H1 (cell line): ENCODE results near the gene ENTPD6. TPM values are rescaled to one million over a fixed set of nuclear protein-coding genes. Genes with fewer than 3 reads are reported as not detected.

Source experiments
- CTCF ChIA-PET: fragments of 300-600 bp; sonication (Branson Sonifier 250); formaldehyde crosslinking; loops from one replicate; lab custom pipeline; 2021; ENCODE audit not compliant: partially characterized antibody; lab: Charles Lee
- POLR2A ChIA-PET: fragments of 300-600 bp; sonication (Branson Sonifier 250); formaldehyde crosslinking; loops from one replicate; lab custom pipeline; 2021; ENCODE audit warnings: inconsistent platforms; ENCODE audit not compliant: partially characterized antibody; lab: Charles Lee
- DNase-seq, 2 experiments: peaks; one replicate each; pipeline versions ENCODE4 v3.0.0 to v3.0.0-alpha.2; 2010 to 2022; ENCODE audit warnings: low spot score in 2 of 2, low read depth in 1 of 2, mixed read lengths in 1 of 2
- FAIRE-seq: peaks from 2 replicates; lab custom pipeline; 2011; peaks lifted over from hg19 to GRCh38; lab: Jason Lieb, UNC
- H2AFZ ChIP-seq: 2 replicates; pipeline ENCODE4 v1.8.1; 2012; ENCODE audit warnings: low read length, inconsistent platforms
- H2AK5ac ChIP-seq: 2 replicates; pipeline ENCODE4 v1.6.1; 2013; ENCODE audit warnings: low read depth, low read length
- H2BK120ac ChIP-seq: replicated peaks from 2 replicates; pipeline ENCODE3; 2013; ENCODE audit warnings: low read depth, low read length, inconsistent platforms
- H2BK12ac ChIP-seq: 2 replicates; pipeline ENCODE4 v1.6.1; 2013; ENCODE audit warnings: low read depth, low read length
- H2BK15ac ChIP-seq: 2 replicates; pipeline ENCODE4 v1.6.1; 2013; ENCODE audit warnings: low read length
- H2BK20ac ChIP-seq: 2 replicates; pipeline ENCODE4 v1.6.1; 2013; ENCODE audit warnings: low read length
- H2BK5ac ChIP-seq: 2 replicates; pipeline ENCODE4 v1.6.1; 2013; ENCODE audit warnings: low read depth, low read length
- H3K14ac ChIP-seq: 2 replicates; pipeline ENCODE4 v1.6.1; 2013; ENCODE audit warnings: inconsistent platforms; ENCODE audit not compliant: insufficient read length
- H3K18ac ChIP-seq: 2 replicates; pipeline ENCODE4 v1.6.1; 2013; ENCODE audit warnings: low read length; ENCODE audit errors: extremely low read depth
- H3K23ac ChIP-seq: 2 replicates; pipeline ENCODE4 v1.6.1; 2013; ENCODE audit warnings: inconsistent platforms; ENCODE audit not compliant: insufficient read length
- H3K23me2 ChIP-seq: 2 replicates; pipeline ENCODE4 v1.6.1; 2013; ENCODE audit warnings: low read depth, low read length
- H3K27ac ChIP-seq: 2 replicates; pipeline ENCODE4 v1.6.1; 2011; ENCODE audit warnings: low read depth, low read length, inconsistent platforms
- H3K27me3 ChIP-seq, 4 experiments: replicated peaks in 1 of 4; 1 replicate in 1 of 4; 2 replicates in 3 of 4; pipeline versions ENCODE4 v1.6.1 to v1.8.1; 2011 to 2013; ENCODE audit warnings: low read length in 3 of 4, mild to moderate bottlenecking in 3 of 4, inconsistent platforms in 2 of 4, mixed read lengths in 2 of 4, moderate library complexity in 1 of 4; ENCODE audit not compliant: control insufficient read depth in 3 of 4, insufficient read depth in 3 of 4; ENCODE audit errors: extremely low read depth in 1 of 4
- H3K36me3 ChIP-seq, 4 experiments: 2 replicates each; pipeline versions ENCODE4 v1.6.1 to v1.8.1; 2011 to 2013; ENCODE audit warnings: mild to moderate bottlenecking in 4 of 4, low read length in 3 of 4, moderate library complexity in 2 of 4, control low read depth in 1 of 4, inconsistent platforms in 1 of 4; ENCODE audit not compliant: insufficient read depth in 4 of 4, control insufficient read depth in 2 of 4
- H3K4ac ChIP-seq: replicated peaks from 2 replicates; pipeline ENCODE3; 2013; ENCODE audit warnings: low read length, low read depth, mixed read lengths, inconsistent platforms; ENCODE audit not compliant: insufficient read length
- H3K4me1 ChIP-seq, 4 experiments: replicated peaks in 1 of 4; 1 replicate in 1 of 4; 2 replicates in 3 of 4; pipeline versions ENCODE4 v1.6.1 to v1.8.1; 2011 to 2013; ENCODE audit warnings: low read length in 3 of 4, inconsistent platforms in 2 of 4, mixed read lengths in 1 of 4; ENCODE audit not compliant: insufficient read depth in 4 of 4, control insufficient read depth in 3 of 4
- H3K4me2 ChIP-seq, 2 experiments: 2 replicates each; pipeline versions ENCODE4 v1.6.1 to v1.8.1; 2011 to 2013; ENCODE audit warnings: low read depth in 2 of 2, low read length in 2 of 2, control low read depth in 1 of 2, inconsistent platforms in 1 of 2, mild to moderate bottlenecking in 1 of 2; ENCODE audit not compliant: insufficient read depth in 1 of 2
- H3K4me3 ChIP-seq, 4 experiments: fragments of 200-600, 300-600 bp in 1 of 4; sonication (generic), shearing (Covaris generic), sonication (Bioruptor Twin) in 1 of 4; 2 replicates each; pipeline versions ENCODE4 v1.5.1 to v1.8.1; 2011 to 2016; ENCODE audit warnings: low read length in 4 of 4, low read depth in 3 of 4, control low read depth in 2 of 4, inconsistent platforms in 2 of 4, mild to moderate bottlenecking in 2 of 4, mixed read lengths in 1 of 4, moderate library complexity in 1 of 4; ENCODE audit not compliant: insufficient read depth in 2 of 4; ENCODE audit errors: extremely low read depth in 1 of 4
- H3K56ac ChIP-seq: replicated peaks from 2 replicates; pipeline ENCODE3; 2013; ENCODE audit warnings: low read depth, mild to moderate bottlenecking, mixed read lengths, low read length, inconsistent platforms; ENCODE audit not compliant: insufficient read length
- H3K79me1 ChIP-seq: 2 replicates; pipeline ENCODE4 v1.6.1; 2013; ENCODE audit warnings: low read depth, low read length, control low read depth
- H3K79me2 ChIP-seq, 2 experiments: 2 replicates each; pipeline versions ENCODE4 v1.6.1 to v1.8.1; 2012 to 2013; ENCODE audit warnings: low read length in 2 of 2, mild to moderate bottlenecking in 2 of 2, inconsistent platforms in 1 of 2; ENCODE audit not compliant: insufficient read depth in 2 of 2, control insufficient read depth in 1 of 2
- H3K9ac ChIP-seq, 4 experiments: replicated peaks in 1 of 4; 1 replicate in 1 of 4; 2 replicates in 3 of 4; pipeline versions ENCODE4 v1.6.1 to v1.8.1; 2011 to 2013; ENCODE audit warnings: low read depth in 3 of 4, low read length in 3 of 4, control low read depth in 2 of 4, mild to moderate bottlenecking in 2 of 4, moderate library complexity in 2 of 4, inconsistent platforms in 1 of 4; ENCODE audit errors: extremely low read depth in 1 of 4
- H3K9me3 ChIP-seq, 2 experiments: 2 replicates each; pipeline versions ENCODE4 v1.6.1 to v1.8.1; 2012 to 2013; ENCODE audit warnings: mild to moderate bottlenecking in 2 of 2, moderate library complexity in 2 of 2, control low read depth in 1 of 2, inconsistent platforms in 1 of 2, low read depth in 1 of 2, low read length in 1 of 2, mixed read lengths in 1 of 2; ENCODE audit not compliant: insufficient read depth in 2 of 2
- H4K20me1 ChIP-seq, 2 experiments: replicated peaks in 1 of 2; 2 replicates each; pipeline versions ENCODE3 to v1.8.1; 2011 to 2013; ENCODE audit warnings: inconsistent platforms in 2 of 2, low read length in 2 of 2, mild to moderate bottlenecking in 1 of 2; ENCODE audit not compliant: insufficient read depth in 2 of 2, control insufficient read depth in 1 of 2
- H4K5ac ChIP-seq: 2 replicates; pipeline ENCODE4 v1.6.1; 2013; ENCODE audit warnings: low read length, low read depth, mixed read lengths, inconsistent platforms; ENCODE audit not compliant: insufficient read length
- H4K8ac ChIP-seq: 2 replicates; pipeline ENCODE4 v1.8.0; 2013; ENCODE audit warnings: mild to moderate bottlenecking, moderate library complexity, low read length, inconsistent platforms; ENCODE audit not compliant: insufficient read depth; ENCODE audit errors: extremely low read depth
- H4K91ac ChIP-seq: replicated peaks from 2 replicates; pipeline ENCODE3; 2013; ENCODE audit warnings: low read length, mixed read lengths, inconsistent platforms; ENCODE audit not compliant: insufficient read length
- GABPA ChIP-seq: IDR thresholded peaks from 2 replicates; pipeline ENCODE4 v1.6.1; 2011; ENCODE audit warnings: mild to moderate bottlenecking, low read length, moderate library complexity, borderline replicate concordance; ENCODE audit not compliant: insufficient read depth
- HDAC2 ChIP-seq, 2 experiments: fragments of 300-600 bp in 1 of 2; sonication (generic) in 1 of 2; IDR thresholded peaks; 2 replicates each; pipeline ENCODE4 v1.6.1; 2011 to 2012; ENCODE audit warnings: low read depth in 2 of 2, low read length in 2 of 2, mild to moderate bottlenecking in 2 of 2, moderate library complexity in 2 of 2, borderline replicate concordance in 1 of 2, inconsistent platforms in 1 of 2
- WGBS, 2 experiments: shearing (Covaris generic) in 1 of 2; methylation state at CpG; one replicate each; pipeline versions ENCODE4 v1.1.6 to v1.1.7; 2013 to 2015; ENCODE audit warnings: low lambda C conversion rate in 2 of 2, mixed read lengths in 2 of 2, inconsistent platforms in 1 of 2, low coverage in 1 of 2, missing lambda C conversion rate in 1 of 2; ENCODE audit not compliant: insufficient replicate concordance in 2 of 2, insufficient coverage in 1 of 2, insufficient read length in 1 of 2; ENCODE audit errors: extremely low coverage in 1 of 2, missing lambda C conversion rate in 1 of 2; 5-methylcytosine and 5-hydroxymethylcytosine counted together
- polyA plus RNA-seq, 7 experiments: library from polyadenylated mRNA; depleted of rRNA in 3 of 7; stranded (reverse) in 5 of 7; unstranded in 2 of 7; fragments of >200 nt in 5 of 7; fragments of 200-250 nt in 2 of 7; gene quantifications; 1 replicate in 5 of 7; 2 replicates in 1 of 7; 4 replicates in 1 of 7; pipeline versions ENCODE4 v1.2.1 to v1.2.3, GENCODE V29; 2011 to 2013; ENCODE audit warnings: missing spikeins in 2 of 7, mixed read lengths in 2 of 7
- total RNA-seq: library from RNA; stranded (reverse); fragmentation: NEBNext Ultra II Directional; extraction: Animal tissue kit (Norgen Biotek cat#: 25700); gene quantifications from 2 replicates; pipeline ENCODE4 v1.2.1, GENCODE V29; 2021

Gene ENTPD6
- total and polyA plus RNA-seq, 2 of the 8 experiments (the other 6 are each of a cell fraction or from before 2014, with no cell fraction given), result 47.8 to 57.3 TPM

DNA sequence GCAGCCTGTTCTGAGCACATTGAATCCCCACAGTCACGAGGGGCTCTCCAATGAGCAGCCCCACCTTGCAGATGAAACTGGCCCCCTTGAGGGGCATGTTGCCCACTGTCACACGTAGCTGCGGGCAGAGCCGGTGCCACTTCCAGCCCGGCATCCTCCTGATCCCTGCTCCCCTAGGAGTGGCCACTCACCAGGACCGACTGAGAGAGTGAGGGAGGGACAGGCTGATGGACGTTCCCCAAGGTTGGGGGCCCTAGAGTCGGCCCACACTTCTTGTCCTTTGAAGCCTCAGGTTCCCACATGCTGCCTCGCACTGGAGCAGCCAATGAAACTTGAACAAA lies 10.5 kb downstream of the ENTPD6 start:
- no peak overlapping the region for H4K8ac ChIP-seq
- no peaks in the 10 kb centered on the region for H3K9me3 ChIP-seq
- H3K4me1 ChIP-seq, result peaks cover 7 to 13% (median 11%) of the 10 kb centered on the region in 4 experiments
- H3K27ac ChIP-seq, result no peak overlapping the region
- H3K9ac ChIP-seq, result no peak overlapping the region; a peak in 2 of 7 replicates
- H3K79me2 ChIP-seq, result peaks cover 0 to 6% of the 10 kb centered on the region in 2 experiments; a peak in 2 of 4 replicates
- H4K20me1 ChIP-seq, result peaks cover 0 to 2% of the 10 kb centered on the region in 2 experiments
- H2AFZ ChIP-seq, result no peak overlapping the region
- H2BK12ac ChIP-seq, result no peak overlapping the region
- H2BK120ac ChIP-seq, result no peak overlapping the region
- WGBS, 2 experiments, result 89% methylated on average over 9 of the region's 9 CpGs; no CpG with 5 or more reads in 1 of the 2 experiments
- no peak overlapping the region for H4K91ac ChIP-seq
- H3K14ac ChIP-seq, result no peak overlapping the region
- 0 out of 2 replicates have a peak, but pooled peaks cover 2% of the 10 kb centered on the region for H3K23me2 ChIP-seq
- no peak overlapping the region for H3K56ac ChIP-seq
- 0 out of 2 replicates have a peak overlapping the region, but pooled peaks have one; percentile 12 for H2BK15ac ChIP-seq
- no peaks in the 10 kb centered on the region for H3K27me3 ChIP-seq
- H3K79me1 ChIP-seq, result peaks cover 11% of the 10 kb centered on the region
- H4K5ac ChIP-seq, result no peak overlapping the region
- DNase-seq, result no peak
- CTCF ChIA-PET, result interaction anchor here (1.0 kb wide), 1 partner anchor 13 kb away, joined by 3 read pairs; no protein-coding TSS in a partner anchor
- no peaks in the 10 kb centered on the region; a peak in 1 of 8 replicates for H3K36me3 ChIP-seq
- no peak overlapping the region for H2BK20ac ChIP-seq
- no peak overlapping the region for H3K4me2 ChIP-seq
- no peak overlapping the region for H3K4ac ChIP-seq
- no peak for FAIRE-seq
- no peak overlapping the region for H3K23ac ChIP-seq
- TF ChIP-seq GABPA, result no peak
- TF ChIP-seq HDAC2 (IDR thresholded peaks at IDR 0.05; ENCODE audit: borderline replicate concordance in 1 of 2, low read depth in 2 of 2, low read length in 2 of 2), result no peak
- POLR2A ChIA-PET, result no interaction called here
- no peak overlapping the region for H2AK5ac ChIP-seq
- no peak overlapping the region for H3K4me3 ChIP-seq
- H2BK5ac ChIP-seq, result peak overlapping the region; percentile 73; the same call in 1 of the 2 replicates
- H3K18ac ChIP-seq, result no peak overlapping the region
